Memory B cell (primary cell): Measurements from ENCODE around the gene WDR13.
"Not testable (repeated sequence)": the region's sequence is repeated elsewhere in the genome, so short reads cannot be mapped to it uniquely, and the experiment has no call there.

Experiments
- ATAC-seq: fragments of 150-1000 bp; cut with Tn5 transposase; 2 replicates; pipeline ENCODE4 v1.10.0; 2021; ENCODE audit warnings: low read depth, mild to moderate bottlenecking, moderate library complexity
- DNase-seq, 2 donors: peaks; one replicate each; pipeline ENCODE4 v3.0.0; 2022; ENCODE audit warnings: low spot score in 2 of 2
- H3K27ac Mint-ChIP-seq: one replicate; pipeline ENCODE4 v1.8.0; 2022; ENCODE audit warnings: mild to moderate bottlenecking, moderate library complexity, mixed read lengths
- H3K27me3 Mint-ChIP-seq: one replicate; pipeline ENCODE4 v1.8.0; 2022; ENCODE audit warnings: mixed read lengths
- H3K36me3 Mint-ChIP-seq: one replicate; pipeline ENCODE4 v1.8.0; 2022; ENCODE audit warnings: mild to moderate bottlenecking, mixed read lengths
- H3K4me1 Mint-ChIP-seq: one replicate; pipeline ENCODE4 v1.8.0; 2022; ENCODE audit warnings: mixed read lengths
- H3K4me3 Mint-ChIP-seq: one replicate; pipeline ENCODE4 v1.8.0; 2022; ENCODE audit warnings: mild to moderate bottlenecking, moderate library complexity, mixed read lengths
- H3K9me3 Mint-ChIP-seq: one replicate; pipeline ENCODE4 v1.8.0; 2022; ENCODE audit warnings: mixed read lengths

WDR13 gene

DNA sequence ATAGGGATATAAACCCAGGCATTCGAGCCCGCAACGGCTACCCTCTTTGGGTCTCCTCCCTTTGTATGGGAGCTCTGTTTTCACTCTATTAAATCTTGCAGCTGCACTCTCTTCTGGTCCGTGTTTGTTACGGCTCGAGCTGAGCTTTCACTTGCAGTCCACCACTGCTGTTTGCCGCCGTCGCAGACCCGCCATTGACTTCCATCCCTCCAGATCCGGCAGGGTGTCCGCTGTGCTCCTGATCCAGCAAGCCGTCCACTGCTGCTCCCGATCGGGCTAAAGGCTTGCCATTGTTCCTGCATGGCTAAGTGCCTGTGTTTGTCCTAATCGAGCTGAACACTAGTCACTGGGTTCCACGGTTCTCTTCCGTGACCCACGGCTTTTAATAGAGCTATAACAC lies 57.5 kb downstream of the WDR13 start:
- H3K36me3 Mint-ChIP-seq, H3K4me1 Mint-ChIP-seq, H3K4me3 Mint-ChIP-seq: not testable (repeated sequence)

More for the DNA sequence above, 57.5 kb downstream of the WDR13 start:
- not testable (repeated sequence) for H3K9me3 Mint-ChIP-seq, H3K27ac Mint-ChIP-seq, ATAC-seq, DNase-seq, H3K27me3 Mint-ChIP-seq
